Right lobe of liver (tissue), 6 donors: ENCODE results near the gene POC1A. TPM values are rescaled to one million over a fixed set of nuclear protein-coding genes. Genes with fewer than 3 reads are reported as not detected.

Experiments used
- ATAC-seq, 4 donors: fragments of 200-7000 bp; cut with Tn5 transposase; one replicate each; pipeline ENCODE4 v1.9.1; 2020; ENCODE audit warnings: mild to moderate bottlenecking in 4 of 4, moderate library complexity in 4 of 4
- DNase-seq, 3 donors: peaks; one replicate each; pipeline ENCODE4 v3.0.0-alpha.2; 2020
- H3K27ac ChIP-seq, 3 donors: fragments of 200-600 bp; one replicate each; pipeline ENCODE4 v1.8.0; 2022
- H3K27me3 ChIP-seq, 2 donors: fragments of 200-600 bp; one replicate each; pipeline ENCODE4 v1.8.0; 2022
- H3K36me3 ChIP-seq, 4 donors: fragments of 200-600 bp; sonication (generic) in 1 of 4; one replicate each; pipeline versions ENCODE4 v1.5.1 to v1.8.0; 2017 to 2022; ENCODE audit warnings: control low read depth in 1 of 4
- H3K4me1 ChIP-seq, 4 donors: fragments of 200-600 bp; sonication (generic) in 1 of 4; one replicate each; pipeline versions ENCODE4 v1.5.1 to v1.8.0; 2017 to 2022; ENCODE audit warnings: control low read depth in 1 of 4
- H3K4me3 ChIP-seq, 3 donors: fragments of 200-600 bp; one replicate each; pipeline ENCODE4 v1.8.0; 2022
- H3K9me3 ChIP-seq, 4 donors: fragments of 200-600 bp; sonication (generic) in 1 of 4; one replicate each; pipeline versions ENCODE4 v1.5.1 to v1.8.0; 2017 to 2022; ENCODE audit warnings: control low read depth in 1 of 4
- CTCF ChIP-seq, 4 donors: fragments of 200-600 bp in 3 of 4; fragments of 450-650 bp in 1 of 4; IDR thresholded peaks; one replicate each; pipeline versions ENCODE4 v1.5.1 to v1.8.0; 2016 to 2022; ENCODE audit warnings: antibody characterized with exemption in 4 of 4, mild to moderate bottlenecking in 2 of 4
- POLR2A ChIP-seq: fragments of 450-650 bp; IDR thresholded peaks from one replicate; pipeline ENCODE4 v1.6.1; 2017; ENCODE audit warnings: antibody characterized with exemption, mild to moderate bottlenecking
- WGBS: methylation state at CpG from one replicate; pipeline ENCODE4 v1.1.6; 2018; ENCODE audit warnings: low coverage, low lambda C conversion rate; ENCODE audit not compliant: insufficient coverage; ENCODE audit errors: missing lambda C conversion rate; 5-methylcytosine and 5-hydroxymethylcytosine counted together
- intact Hi-C, 2 donors: fragments of 100-400 bp; cut with DNase I; formaldehyde crosslinking; loops; one replicate each; pipeline versions ENCODE4 v1.11.2 to v1.14.1; 2022
- total RNA-seq, 6 experiments: library from RNA; depleted of rRNA in 2 of 6; stranded (reverse); fragments of >200 nt in 2 of 6; fragmentation: NEBNext Ultra II Directional in 3 of 6; extraction: Animal tissue kit (Norgen Biotek cat#: 25700) in 3 of 6; gene quantifications; one replicate each; pipeline versions ENCODE4 v1.1.0 to v1.2.4, GENCODE V29; 2016 to 2023
- donor health status: DM: no; HTN: yes; CAD: no.
- donor health status: DM: no; HTN: no; CAD: no.
- donor health status: DM: no; HTN: no; CAD: no.
- donor health status: DM: no; HTN: yes; CAD: no.
- donor health status: DM: no; HTN: yes; CAD: no.

The POC1A gene
- total RNA-seq, 6 experiments from 2014 or later: 2.0 to 4.3 (median 3.2) TPM

- Histone ChIP-seq H3K36me3 (no peaks in the 10 kb centered on the region), H3K27ac (no peak overlapping the region), H3K9me3 (no peaks in the 10 kb centered on the region), H3K4me3 (no peak overlapping the region), H3K27me3 (no peaks in the 10 kb centered on the region), H3K4me1 (no peaks in the 10 kb centered on the region)
- ATAC-seq (no peak), DNase-seq (peak in 1 of 3 donors; percentile 36)
- intact Hi-C loops: loop anchor here in 1 of 2 donors (5.0 kb wide), 1 partner anchor 138 kb away; no protein-coding TSS in a partner anchor
- WGBS: 100% methylated on average over 4 of the region's 5 CpGs
- TF ChIP-seq POLR2A (no peak), CTCF (IDR thresholded peaks at IDR 0.05) (no peak)
Observed at GRCh38 chr3:52140769-52141168, 13.5 kb downstream of the POC1A start.

DNA sequence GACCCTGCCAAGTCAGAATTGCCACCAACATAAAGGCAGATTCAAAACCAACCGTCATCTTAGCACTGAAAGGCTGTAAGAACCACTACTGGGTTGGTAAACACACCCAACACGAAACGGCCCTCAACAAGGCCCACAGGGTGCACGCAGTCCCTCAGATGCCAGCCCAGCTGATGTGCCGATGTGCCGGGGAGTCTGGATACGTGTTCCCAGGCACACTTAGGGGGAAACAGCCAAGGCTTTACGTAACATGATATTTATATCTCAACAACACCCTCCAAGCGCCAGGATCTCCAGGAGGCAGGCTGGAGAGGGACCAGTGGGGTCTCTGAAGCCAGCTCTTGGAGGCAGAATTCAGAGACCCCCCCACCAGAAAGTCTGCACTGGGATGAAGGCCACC is 14.2 kb downstream of the POC1A start:
- no peak overlapping the region for H3K4me3 ChIP-seq
- ATAC-seq: no peak
- no peak overlapping the region for H3K27ac ChIP-seq
- no peaks in the 10 kb centered on the region for H3K9me3 ChIP-seq
- H3K27me3 ChIP-seq: no peaks in the 10 kb centered on the region
- WGBS: no CpG with 5 or more reads among the region's 9 CpGs
- DNase-seq: peak in 1 of 3 donors; percentile 22
- no peaks in the 10 kb centered on the region for H3K36me3 ChIP-seq
- H3K4me1 ChIP-seq: no peaks in the 10 kb centered on the region
- TF ChIP-seq CTCF (IDR thresholded peaks at IDR 0.05) (no peak), POLR2A (no peak)
- intact Hi-C loops: loop anchor here in 1 of 2 donors (5.0 kb wide), 1 partner anchor 138 kb away; no protein-coding TSS in a partner anchor

DNA sequence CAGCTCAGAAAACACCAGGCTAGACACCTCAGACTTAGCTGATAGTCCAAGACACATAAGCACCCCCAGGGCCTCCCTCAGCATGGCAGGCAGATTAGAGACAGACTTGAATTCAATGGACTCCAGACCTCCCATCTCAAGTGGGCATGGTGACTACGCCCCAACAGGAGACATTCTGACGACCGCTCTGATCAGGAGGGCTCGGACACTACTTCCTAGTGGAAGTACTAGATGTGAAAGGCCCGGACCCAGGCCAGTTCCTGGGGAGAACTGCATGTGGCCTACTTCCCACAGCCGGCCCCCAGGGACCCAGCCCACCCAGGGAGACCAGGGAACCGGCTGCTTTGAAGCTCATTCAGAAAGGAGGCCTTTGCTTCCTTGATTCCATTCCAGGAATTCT is 16.9 kb downstream of the POC1A start:
- intact Hi-C loops: no loop called here
- WGBS: 40% methylated on average over 1 of the region's 7 CpGs
- TF ChIP-seq POLR2A (no peak), CTCF (IDR thresholded peaks at IDR 0.05) (no peak)

DNA sequence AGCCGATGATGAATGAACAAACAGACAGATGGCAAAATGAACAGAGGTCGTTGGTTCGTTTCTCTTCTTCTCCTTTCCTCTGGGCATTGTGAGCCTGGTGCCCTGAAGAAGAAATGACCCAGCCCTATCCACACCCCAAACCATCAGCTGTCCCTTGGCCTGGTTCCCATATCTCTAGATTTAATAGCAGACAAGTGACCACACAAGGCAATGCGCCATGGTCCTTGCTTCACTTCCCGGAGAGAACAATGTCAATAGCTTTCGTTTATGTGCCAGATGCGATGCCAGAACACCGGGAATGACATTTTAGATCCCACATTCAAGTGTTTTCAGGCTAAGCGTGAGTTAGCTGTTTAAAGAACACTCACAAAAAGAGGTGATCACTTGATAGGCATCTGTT is 17.7 kb downstream of the POC1A start:
- no peak overlapping the region for H3K4me3 ChIP-seq
- intact Hi-C loops: no loop called here
- no peaks in the 10 kb centered on the region for H3K9me3 ChIP-seq
- H3K27me3 ChIP-seq: no peaks in the 10 kb centered on the region
- TF ChIP-seq CTCF (IDR thresholded peaks at IDR 0.05): no peak
- TF ChIP-seq POLR2A: no peak
- 32% methylated on average over 5 of the region's 9 CpGs for WGBS
- H3K4me1 ChIP-seq: no peaks in the 10 kb centered on the region
- DNase-seq (peak in 1 of 3 donors; percentile 51), ATAC-seq (peak in 3 of 4 donors; percentile 62 to 75 (median 66))
- no peak overlapping the region for H3K27ac ChIP-seq
- no peaks in the 10 kb centered on the region for H3K36me3 ChIP-seq

More for the DNA sequence above, 16.9 kb downstream of the POC1A start:
- H3K4me1 ChIP-seq: no peaks in the 10 kb centered on the region
- no peaks in the 10 kb centered on the region for H3K9me3 ChIP-seq
- no peak overlapping the region for H3K4me3 ChIP-seq
- ATAC-seq (no peak), DNase-seq (no peak)
- H3K36me3 ChIP-seq: no peaks in the 10 kb centered on the region
- no peak overlapping the region for H3K27ac ChIP-seq
- H3K27me3 ChIP-seq: no peaks in the 10 kb centered on the region

DNA sequence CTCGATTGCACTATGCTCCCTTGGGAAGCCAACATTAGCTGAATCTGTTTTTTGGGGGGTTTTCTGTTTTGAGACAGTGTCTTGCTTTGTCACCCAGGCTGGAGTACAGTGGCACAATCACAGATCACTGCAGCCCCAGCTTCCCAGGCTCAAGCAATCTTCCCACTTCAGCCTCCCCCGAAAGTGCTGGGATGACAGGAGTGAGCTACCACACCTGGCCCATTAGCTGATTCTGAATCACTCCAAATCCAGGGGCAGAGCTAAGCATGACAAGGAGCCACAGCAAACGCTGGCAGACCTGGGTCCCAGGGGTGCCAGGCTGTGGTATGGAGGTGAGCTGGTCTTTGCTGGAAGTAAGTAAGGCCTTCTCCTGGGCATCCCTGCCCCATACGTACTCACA is 18.9 kb downstream of the POC1A start:
- H3K9me3 ChIP-seq: no peaks in the 10 kb centered on the region
- TF ChIP-seq POLR2A (no peak), CTCF (IDR thresholded peaks at IDR 0.05) (no peak)
- no peaks in the 10 kb centered on the region for H3K27me3 ChIP-seq
- no peaks in the 10 kb centered on the region for H3K36me3 ChIP-seq
- H3K27ac ChIP-seq: no peak overlapping the region
- no peak for DNase-seq
- H3K4me3 ChIP-seq: no peak overlapping the region
- 92% methylated on average over 2 of the region's 4 CpGs for WGBS
- ATAC-seq: no peak
- H3K4me1 ChIP-seq: no peaks in the 10 kb centered on the region
- intact Hi-C loops: no loop called here
